ENCODE data around the gene FAM13A.

Gene FAM13A

GRCh38 chr4:88804234-88804633 lies 252.8 kb downstream of the FAM13A start:
- DNase-seq: no peak

- DNase-seq: peak; percentile 24
Observed at GRCh38 chr4:88803600-88804096, 253.3 kb downstream of the FAM13A start.

GRCh38 chr4:88802585-88803286 lies 254.2 kb downstream of the FAM13A start:
- no peak for DNase-seq

- DNase-seq: no peak
Observed at GRCh38 chr4:88802138-88802537, 254.8 kb downstream of the FAM13A start.

- no peak for DNase-seq
Observed at GRCh38 chr4:88799900-88800299, 257.1 kb downstream of the FAM13A start.

GRCh38 chr4:88797725-88798124 lies 259.3 kb downstream of the FAM13A start:
- DNase-seq: no peak

- DNase-seq: no peak
Observed at GRCh38 chr4:88796545-88796944, 260.4 kb downstream of the FAM13A start.

GRCh38 chr4:88794952-88795351 lies 262.0 kb downstream of the FAM13A start:
- no peak for DNase-seq

- DNase-seq: no peak
Observed at GRCh38 chr4:88794087-88794690, 262.8 kb downstream of the FAM13A start.

GRCh38 chr4:88793475-88793874 lies 263.5 kb downstream of the FAM13A start:
- DNase-seq: no peak

- DNase-seq: no peak
Observed at GRCh38 chr4:88792821-88793220, 264.2 kb downstream of the FAM13A start.

- DNase-seq: peak; percentile 37
Observed at GRCh38 chr4:88792268-88792781, 264.7 kb downstream of the FAM13A start.

- no peak for DNase-seq
Observed at GRCh38 chr4:88791274-88791673, 265.7 kb downstream of the FAM13A start.

- DNase-seq: no peak
Observed at GRCh38 chr4:88788895-88789294, 268.1 kb downstream of the FAM13A start.

GRCh38 chr4:88788424-88788823 lies 268.6 kb downstream of the FAM13A start:
- DNase-seq: no peak

GRCh38 chr4:88786011-88786410 lies 271.0 kb downstream of the FAM13A start:
- no peak for DNase-seq

GRCh38 chr4:88780389-88780788 lies 276.6 kb downstream of the FAM13A start:
- DNase-seq: no peak

- no peak for DNase-seq
Observed at GRCh38 chr4:88779431-88779830, 277.6 kb downstream of the FAM13A start.

GRCh38 chr4:88775529-88775928 lies 281.5 kb downstream of the FAM13A start:
- no peak for DNase-seq

- DNase-seq: no peak
Observed at GRCh38 chr4:88775026-88775425, 282.0 kb downstream of the FAM13A start.

- no peak for DNase-seq
Observed at GRCh38 chr4:88771883-88772450, 285.0 kb downstream of the FAM13A start.

- DNase-seq: peak; percentile 23
Observed at GRCh38 chr4:88765729-88766128, 291.3 kb downstream of the FAM13A start.

- no peak for DNase-seq
Observed at GRCh38 chr4:88763075-88763474, 293.9 kb downstream of the FAM13A start.

Data from amniotic stem cell (primary cell).